NCI-H510A (cell line): ENCODE measurements around the gene PRG3.
A peak's percentile ranks its signal among the peaks of the same experiment; 100 is the strongest.
"Not testable (repeated sequence)": the region's sequence is repeated elsewhere in the genome, so short reads cannot be mapped to it uniquely, and the experiment has no call there.

Source experiments
- DNase-seq: peaks from one replicate; lab custom pipeline; 2025; lab: John Stamatoyannopoulos, UW

PRG3 gene

GRCh38 chr11:57387289-57388030 lies 6.5 kb upstream of the PRG3 start:
- no peak for DNase-seq

GRCh38 chr11:57386178-57386940 lies 5.4 kb upstream of the PRG3 start:
- DNase-seq: no peak

DNA sequence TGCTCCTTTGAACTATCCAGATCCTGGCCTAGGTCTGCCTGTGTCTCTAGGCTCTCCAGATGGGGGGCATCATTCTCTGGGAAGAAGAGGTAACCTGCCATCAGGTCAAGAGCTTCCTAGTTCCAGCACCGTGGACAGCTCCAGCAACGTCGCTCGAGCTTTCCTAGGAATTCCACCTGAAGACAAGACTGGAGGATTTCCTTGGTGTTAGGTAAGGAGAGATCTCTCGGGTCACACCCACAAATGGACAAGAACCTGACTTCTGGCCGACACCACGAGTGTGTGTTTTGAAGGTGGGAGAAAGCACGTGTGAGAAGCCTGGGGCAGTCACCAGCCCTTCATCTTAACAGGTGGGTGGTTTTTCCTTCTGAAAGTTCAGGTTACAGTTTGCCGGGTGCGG lies 1.2 kb downstream of the PRG3 start:
- no peak for DNase-seq

DNA sequence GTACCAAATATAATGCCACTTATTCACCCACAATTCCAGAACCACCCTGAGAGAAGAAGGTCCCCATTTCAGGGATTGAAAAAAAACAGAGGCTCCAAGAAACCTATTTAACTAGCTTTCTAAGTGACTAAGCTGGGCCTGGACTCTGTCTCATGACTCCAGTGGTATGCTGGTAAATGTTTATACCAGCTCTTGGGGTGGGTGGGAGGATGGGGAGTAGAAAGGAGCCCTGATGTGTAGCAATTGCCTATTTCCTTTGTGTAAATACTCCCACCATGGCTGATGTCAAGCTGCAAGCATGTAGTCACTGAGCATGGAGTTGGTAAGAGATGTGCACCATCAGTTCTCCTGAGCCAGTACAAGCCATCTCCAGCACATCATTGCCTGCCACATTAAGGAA lies 2.8 kb downstream of the PRG3 start:
- DNase-seq: no peak

DNA sequence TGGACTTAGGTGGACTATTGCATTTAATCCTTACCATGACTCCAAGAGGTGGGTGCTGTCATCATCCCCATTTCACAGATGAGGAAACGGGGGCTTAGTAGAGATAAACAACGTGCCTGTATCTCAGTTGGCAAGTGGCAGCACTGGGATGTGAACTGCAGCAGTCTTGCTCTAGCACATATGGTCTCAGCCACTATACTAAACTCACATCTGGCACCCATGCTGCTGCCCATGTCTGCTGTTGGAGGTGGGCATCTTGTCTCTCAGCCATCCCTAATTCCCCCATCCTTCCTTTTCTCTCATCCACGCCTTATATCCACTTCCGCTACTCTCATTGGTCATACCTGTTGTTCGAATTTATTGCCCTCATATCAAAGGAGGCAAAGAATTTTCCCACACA lies 3.8 kb downstream of the PRG3 start:
- no peak for DNase-seq

GRCh38 chr11:57376095-57377090 lies 4.6 kb downstream of the PRG3 start:
- DNase-seq: no peak

DNA sequence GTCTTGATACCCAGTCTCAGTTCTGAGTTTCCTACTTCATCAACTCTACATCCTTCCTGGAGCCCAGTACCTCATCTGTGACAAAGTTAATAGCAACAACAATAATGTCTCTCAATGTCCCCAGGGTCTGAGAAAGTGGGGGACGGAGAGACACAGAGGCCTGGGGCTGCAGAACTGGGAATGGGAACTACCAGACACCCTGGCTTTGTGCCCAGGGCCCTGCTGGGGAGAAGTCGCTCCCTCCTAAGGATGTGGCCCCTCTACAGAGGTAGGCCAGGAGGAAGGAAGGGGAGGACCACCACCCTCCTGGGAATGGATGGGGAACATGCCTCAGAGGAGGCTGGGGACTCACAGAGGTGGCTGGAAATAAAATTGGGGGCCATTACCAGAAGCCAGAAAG lies 5.5 kb downstream of the PRG3 start:
- no peak for DNase-seq

DNA sequence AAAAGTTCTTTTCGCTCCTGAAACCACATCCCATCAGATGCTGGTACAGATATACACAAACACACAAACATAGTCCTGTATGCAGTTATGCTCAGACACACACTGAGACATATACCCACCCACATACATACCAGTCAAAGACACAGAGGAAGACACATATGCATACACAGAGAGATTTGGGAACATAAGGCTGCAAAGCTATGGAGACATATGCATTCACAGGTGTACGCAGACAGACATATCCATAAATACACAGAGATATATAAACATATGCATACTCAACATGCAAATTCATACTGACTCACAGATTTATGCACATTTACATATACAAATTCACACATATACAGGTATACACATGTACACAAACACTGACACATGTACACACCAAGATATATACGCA lies 6.0 kb downstream of the PRG3 start:
- DNase-seq: no peak

DNA sequence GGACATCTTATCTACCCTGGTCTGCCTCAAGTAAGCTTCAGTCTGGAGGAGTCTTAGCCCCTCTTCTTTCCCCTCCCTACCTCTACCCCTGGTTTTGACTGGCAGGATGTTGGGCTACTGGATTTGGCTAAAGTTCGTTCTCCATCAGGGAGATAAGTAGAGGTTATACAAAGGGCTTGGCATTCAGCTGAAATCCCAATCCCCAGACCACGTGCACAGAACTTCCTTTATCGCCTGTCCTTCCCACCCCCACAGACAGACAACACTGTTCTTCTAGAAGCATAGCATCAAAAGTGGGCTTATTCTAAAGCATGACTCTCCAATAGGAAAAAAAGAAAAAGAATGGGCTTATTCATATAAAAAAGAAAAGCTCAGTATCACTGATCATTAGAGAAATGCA lies 7.8 kb downstream of the PRG3 start:
- DNase-seq: no peak

DNA sequence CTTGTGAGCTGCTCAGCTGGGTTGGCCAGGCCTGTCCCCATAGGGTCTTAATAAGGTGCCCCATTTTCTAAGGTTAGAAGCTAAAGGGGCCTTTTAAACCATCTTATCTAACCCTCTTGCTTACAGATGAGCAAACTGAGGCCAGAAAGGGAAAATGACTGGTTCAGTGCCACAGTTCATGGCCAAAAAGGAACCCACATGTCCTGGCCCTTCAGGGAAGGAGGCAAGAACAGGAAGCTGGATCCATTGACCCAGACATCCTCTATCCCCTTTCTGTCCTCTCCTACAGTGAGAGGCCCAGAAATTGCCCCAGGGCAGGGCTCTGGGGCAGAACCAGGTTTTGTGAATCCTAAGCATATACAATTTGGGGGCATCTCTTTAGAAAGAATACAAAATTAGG lies 10.0 kb downstream of the PRG3 start:
- no peak for DNase-seq

- no peak for DNase-seq
Measured at GRCh38 chr11:57370251-57370650, 10.7 kb downstream of the PRG3 start.

- no peak for DNase-seq
Measured at GRCh38 chr11:57368845-57369232, 12.1 kb downstream of the PRG3 start.

- peak; percentile 19 for DNase-seq
Measured at GRCh38 chr11:57368106-57368844, 12.7 kb downstream of the PRG3 start.

DNA sequence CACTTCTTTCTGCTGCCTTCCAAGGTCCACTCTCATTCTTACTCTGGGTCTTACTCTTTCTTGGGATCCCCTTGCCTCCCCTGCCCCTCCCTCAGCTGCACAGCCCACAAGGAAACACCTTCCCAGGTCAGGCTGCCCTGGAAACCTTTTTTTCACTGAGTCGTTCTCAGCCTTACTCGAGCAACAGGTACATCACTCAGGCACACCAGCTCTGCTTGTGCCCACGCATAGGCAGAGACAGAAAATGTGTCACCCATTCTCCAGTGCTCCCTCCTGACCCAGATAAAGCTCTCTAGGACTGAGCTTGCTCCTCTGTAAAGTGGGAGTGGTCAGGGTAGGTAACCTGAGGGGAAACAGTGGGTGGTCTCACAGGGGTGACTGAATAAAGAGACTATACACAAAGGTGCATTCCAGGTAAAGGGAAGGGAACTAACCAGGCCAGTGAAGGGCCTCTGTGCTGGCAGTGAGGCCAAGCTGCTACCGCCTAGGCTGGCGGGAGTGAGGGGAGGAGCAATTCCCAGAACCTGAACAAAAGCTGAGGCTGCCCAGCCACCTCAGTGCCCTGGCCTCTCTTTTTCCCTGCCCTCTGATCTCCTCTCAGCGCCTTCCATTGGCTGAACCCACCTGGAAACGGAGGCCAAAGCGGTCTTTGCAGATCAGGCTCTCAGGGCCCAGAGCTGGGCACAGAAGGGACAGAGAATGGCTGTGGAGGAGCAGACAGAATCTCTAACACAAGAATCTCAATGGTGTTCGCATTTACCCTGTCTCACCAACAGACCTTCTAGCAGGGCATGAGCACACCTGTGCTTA lies 15.9 kb downstream of the PRG3 start:
- no peak for DNase-seq

DNA sequence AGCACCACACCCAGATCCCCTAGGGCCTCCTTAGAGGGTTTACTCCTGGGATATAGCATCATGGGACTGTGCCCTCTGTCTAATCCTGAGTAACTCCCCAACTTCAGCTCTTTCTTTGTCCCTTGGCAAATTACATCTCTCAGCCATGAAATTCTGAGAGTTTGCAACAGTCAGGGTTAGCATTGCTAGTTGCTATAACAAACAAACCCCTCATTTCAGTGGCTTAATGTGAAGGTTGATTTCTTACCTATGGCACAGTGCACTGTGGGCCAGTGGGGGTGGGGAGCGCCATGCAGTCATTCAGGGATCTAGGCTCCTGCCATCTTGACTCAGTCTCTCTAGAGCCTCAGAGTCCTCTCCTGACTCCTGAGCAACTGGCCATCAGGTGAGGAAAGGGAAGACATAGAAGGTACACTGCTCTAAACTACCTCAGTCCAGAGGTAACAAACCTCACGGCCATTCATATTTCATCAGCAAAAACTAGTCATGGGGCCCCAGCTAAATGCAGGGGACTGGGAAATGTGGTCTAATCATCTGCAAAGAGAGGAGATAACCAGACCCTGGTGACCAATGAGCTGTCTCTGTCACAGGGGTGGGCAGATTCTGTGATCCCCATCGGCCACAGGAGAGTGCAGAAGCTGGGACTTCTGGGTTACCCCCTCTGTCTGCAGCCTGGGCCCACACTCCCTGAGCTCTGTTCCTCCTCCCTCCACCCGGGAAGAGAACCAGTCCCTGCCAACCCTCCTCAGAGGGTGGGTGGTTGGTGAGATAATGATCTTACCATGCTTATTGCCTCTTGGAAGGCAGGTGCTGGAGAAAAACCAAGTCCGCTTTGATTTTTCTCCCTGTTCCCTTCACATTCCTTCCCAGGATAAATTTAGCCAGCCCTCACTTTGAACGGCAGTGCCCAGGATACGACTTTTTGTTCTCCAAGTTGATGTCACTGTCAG lies 17.5 kb downstream of the PRG3 start:
- no peak for DNase-seq

DNA sequence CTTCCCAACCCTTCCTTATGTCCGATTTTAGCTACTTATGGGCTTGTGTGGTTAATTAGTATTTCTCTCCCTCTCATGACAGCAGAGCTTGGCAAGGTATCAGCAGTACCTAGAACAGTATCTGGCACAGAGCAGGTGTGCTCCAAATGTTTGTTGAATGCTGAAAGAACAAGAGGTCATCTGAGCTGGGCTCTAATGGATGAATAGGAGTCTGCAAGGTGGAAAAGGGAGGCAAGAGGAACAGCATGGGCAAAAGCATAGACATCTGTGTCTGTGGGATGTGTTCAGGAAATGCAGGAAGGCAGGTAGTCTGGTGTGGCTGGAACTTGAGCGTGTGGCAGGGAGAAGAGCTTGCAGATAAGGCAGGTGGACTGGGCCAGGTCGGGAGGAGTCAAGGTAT lies 19.0 kb downstream of the PRG3 start:
- no peak for DNase-seq

DNA sequence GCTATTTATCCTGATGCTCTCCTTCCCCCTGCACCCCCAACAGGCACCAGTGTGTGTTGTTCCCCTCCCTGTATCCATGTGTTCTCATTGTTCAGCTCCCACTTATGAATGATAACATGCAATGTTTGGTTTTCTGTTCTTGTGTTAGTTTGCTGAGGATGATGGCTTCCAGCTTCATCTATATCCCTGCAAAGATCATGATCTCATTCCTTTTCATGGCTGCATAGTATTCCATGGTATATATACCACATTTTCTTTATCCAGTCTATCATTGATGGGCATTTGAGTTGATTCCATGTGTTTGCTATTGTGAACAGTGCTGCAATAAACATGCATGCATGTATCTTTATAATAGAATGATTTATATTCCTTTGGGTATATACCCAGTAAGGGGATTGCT lies 19.5 kb downstream of the PRG3 start:
- DNase-seq: not testable (repeated sequence)

GRCh38 chr11:57360991-57361390 lies 20.0 kb downstream of the PRG3 start:
- DNase-seq: no peak

DNA sequence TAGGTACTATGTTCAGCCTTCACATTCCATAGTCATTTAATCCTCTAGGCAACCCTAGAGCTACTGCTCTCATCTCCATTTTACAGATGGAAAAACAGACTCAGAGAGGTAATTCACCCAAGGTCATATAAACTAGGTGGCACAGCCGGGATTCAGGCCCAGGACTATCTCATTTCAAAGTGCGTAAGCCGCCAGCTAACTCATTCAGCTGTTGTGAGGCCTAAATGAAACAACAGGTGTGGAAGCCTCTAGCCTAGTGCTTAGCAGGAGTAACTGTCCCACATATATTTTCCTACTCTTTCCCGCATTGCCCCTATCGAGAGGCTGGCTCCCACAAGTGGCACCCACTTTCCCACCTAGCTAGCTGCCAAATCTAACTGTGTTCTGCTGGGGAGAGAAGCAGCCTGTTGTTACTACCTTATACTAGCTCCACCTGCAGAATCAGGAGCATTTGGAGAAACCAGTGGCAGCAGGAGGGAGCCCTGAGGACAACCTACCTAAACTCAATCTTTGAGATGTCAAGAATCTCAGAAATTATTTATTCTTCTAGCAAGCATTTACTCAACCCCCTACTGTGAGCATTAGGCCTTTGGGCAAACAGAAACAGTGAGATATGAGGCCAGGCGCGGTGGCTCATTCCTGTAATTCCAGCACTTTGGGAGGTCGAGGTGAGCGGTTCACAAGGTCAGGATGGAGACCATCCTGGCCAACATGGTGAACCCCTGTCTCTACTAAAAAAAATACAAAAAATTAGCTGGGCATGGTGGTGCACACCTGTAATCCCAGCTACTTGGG lies 20.9 kb downstream of the PRG3 start:
- DNase-seq: no peak
